Sigmoid colon (tissue), 7 donors: ENCODE measurements around the gene SCAMP1. TPM values are rescaled to one million over a fixed set of nuclear protein-coding genes. Genes with fewer than 3 reads are reported as not detected.

Source experiments
- DNase-seq: peaks from one replicate; pipeline ENCODE4 v3.0.0-alpha.2; 2019
- H3K27ac ChIP-seq, 4 donors: fragments of 200-600 bp; sonication (generic); one replicate each; pipeline ENCODE4 v1.5.1; 2016 to 2019; ENCODE audit warnings: mild to moderate bottlenecking in 1 of 4
- H3K27me3 ChIP-seq, 3 donors: fragments of 200-600 bp; sonication (generic); one replicate each; pipeline ENCODE4 v1.5.1; 2019; ENCODE audit warnings: mild to moderate bottlenecking in 1 of 3
- H3K36me3 ChIP-seq, 4 donors: fragments of 200-600 bp; sonication (generic); one replicate each; pipeline ENCODE4 v1.5.1; 2016 to 2019
- H3K4me1 ChIP-seq, 4 donors: fragments of 200-600 bp; sonication (generic); one replicate each; pipeline ENCODE4 v1.5.1; 2017 to 2019
- H3K4me3 ChIP-seq, 4 donors: fragments of 200-600 bp; sonication (generic); one replicate each; pipeline ENCODE4 v1.5.1; 2017 to 2019; ENCODE audit warnings: mild to moderate bottlenecking in 2 of 4, moderate library complexity in 1 of 4
- H3K9me3 ChIP-seq, 4 donors: fragments of 200-600 bp in 3 of 4; sonication (generic) in 3 of 4; one replicate each; pipeline versions ENCODE4 v1.5.1 to v1.6.1; 2013 to 2019
- CTCF ChIP-seq, 4 experiments: fragments of 450-650 bp in 3 of 4; fragments of 200-600 bp in 1 of 4; IDR thresholded peaks; one replicate each; pipeline ENCODE4 v1.5.1; 2016 to 2019; ENCODE audit warnings: antibody characterized with exemption in 4 of 4, mild to moderate bottlenecking in 3 of 4, moderate library complexity in 2 of 4
- EP300 ChIP-seq, 4 donors: sonication (generic); formaldehyde crosslinking; IDR thresholded peaks; one replicate each; pipeline ENCODE4 v1.6.1; 2017; ENCODE audit warnings: antibody characterized with exemption in 4 of 4
- POLR2A ChIP-seq, 2 donors: fragments of 450-650 bp; IDR thresholded peaks; one replicate each; pipeline ENCODE4 v1.6.1; 2016; ENCODE audit warnings: antibody characterized with exemption in 2 of 2, mild to moderate bottlenecking in 2 of 2, moderate library complexity in 2 of 2
- POLR2AphosphoS5 ChIP-seq, 4 donors: sonication (generic); formaldehyde crosslinking; IDR thresholded peaks; one replicate each; pipeline ENCODE4 v1.6.1; 2017; ENCODE audit warnings: antibody characterized with exemption in 4 of 4
- WGBS, 2 donors: extraction: QIAGEN DNeasy Blood & Tissue Kit; methylation state at CpG; one replicate each; pipeline ENCODE4 v1.1.7; 2013; 5-methylcytosine and 5-hydroxymethylcytosine counted together
- intact Hi-C: fragments of 100-400 bp; cut with DNase I; formaldehyde crosslinking; loops from one replicate; pipeline ENCODE4 v1.15.1; 2023
- polyA plus RNA-seq, 3 donors: library from polyadenylated mRNA; stranded (reverse); fragments of 200-250 nt; gene quantifications; one replicate each; pipeline ENCODE4 v1.2.3, GENCODE V29; 2013
- total RNA-seq, 4 donors: library from RNA; depleted of rRNA; stranded (reverse); fragments of >200 nt; gene quantifications; one replicate each; pipeline ENCODE4 v1.1.0, GENCODE V29; 2016
- donor health status: healthy with polysubstance abuse.
- donor health status: Bipolar disorder and iron deficiency.
- donor health status: healthy.

SCAMP1 gene
- total and polyA plus RNA-seq, 7 donors = 3.9 to 45.3 (median 31.0) TPM

GRCh38 chr5:78497573-78498533, 137.4 kb downstream of the SCAMP1 start:
- Histone ChIP-seq H3K4me1 (peaks cover 0 to 67% (median 53%) of the 10 kb centered on the region in 4 donors), H3K9me3 (no peaks in the 10 kb centered on the region), H3K36me3 (no peaks in the 10 kb centered on the region), H3K27ac (peak overlapping the region in 1 of 4 donors; percentile 39), H3K4me3 (no peak overlapping the region), H3K27me3 (no peaks in the 10 kb centered on the region)
- WGBS, 2 donors = 63 to 86% methylated on average over 13 of the region's 13 CpGs
- TF ChIP-seq EP300 (IDR thresholded peaks at IDR 0.05) (no peak), POLR2AphosphoS5 (IDR thresholded peaks at IDR 0.05) (no peak), CTCF (IDR thresholded peaks at IDR 0.05) (no peak), POLR2A (IDR thresholded peaks at IDR 0.05) (no peak)
- intact Hi-C loops = no loop called here
- no peak for DNase-seq

GRCh38 chr5:78499485-78499884, 139.1 kb downstream of the SCAMP1 start:
- TF ChIP-seq POLR2A (IDR thresholded peaks at IDR 0.05) = no peak
- TF ChIP-seq POLR2AphosphoS5 (IDR thresholded peaks at IDR 0.05) = no peak
- no peak for TF ChIP-seq CTCF (IDR thresholded peaks at IDR 0.05)
- TF ChIP-seq EP300 (IDR thresholded peaks at IDR 0.05) = no peak
- Histone ChIP-seq H3K4me3 (no peak overlapping the region), H3K4me1 (peaks cover 0 to 82% (median 65%) of the 10 kb centered on the region in 4 donors), H3K27ac (no peak overlapping the region), H3K9me3 (no peaks in the 10 kb centered on the region), H3K27me3 (no peaks in the 10 kb centered on the region), H3K36me3 (no peaks in the 10 kb centered on the region)
- intact Hi-C loops = no loop called here
- DNase-seq = no peak
- WGBS, 2 donors = 89 to 94% methylated on average over 1 of the region's 1 CpG

GRCh38 chr5:78500028-78500427, 139.6 kb downstream of the SCAMP1 start:
- H3K27ac ChIP-seq = no peak overlapping the region
- no peaks in the 10 kb centered on the region for H3K27me3 ChIP-seq
- TF ChIP-seq POLR2A (IDR thresholded peaks at IDR 0.05) = no peak
- TF ChIP-seq CTCF (IDR thresholded peaks at IDR 0.05) = no peak
- TF ChIP-seq EP300 (IDR thresholded peaks at IDR 0.05) = no peak
- intact Hi-C loops = loop anchor here (10.0 kb wide), 1 partner anchor 205 kb away; the partner anchor contains the start of gene AP3B1
- no peak overlapping the region for H3K4me3 ChIP-seq
- DNase-seq = no peak
- H3K36me3 ChIP-seq = no peaks in the 10 kb centered on the region
- 90 to 95% methylated on average over 2 of the region's 2 CpGs for WGBS, 2 donors
- H3K9me3 ChIP-seq = no peaks in the 10 kb centered on the region
- H3K4me1 ChIP-seq = peaks cover 0 to 87% (median 70%) of the 10 kb centered on the region in 4 donors

- DNase-seq = no peak
- Histone ChIP-seq H3K27me3 (no peaks in the 10 kb centered on the region), H3K9me3 (no peaks in the 10 kb centered on the region), H3K4me1 (peaks cover 0 to 96% (median 79%) of the 10 kb centered on the region in 4 donors), H3K4me3 (no peak overlapping the region), H3K27ac (peak overlapping the region in 1 of 4 donors; percentile 84), H3K36me3 (no peaks in the 10 kb centered on the region)
- TF ChIP-seq POLR2A (IDR thresholded peaks at IDR 0.05) (no peak), EP300 (IDR thresholded peaks at IDR 0.05) (no peak), POLR2AphosphoS5 (IDR thresholded peaks at IDR 0.05) (no peak), CTCF (IDR thresholded peaks at IDR 0.05) (no peak)
- intact Hi-C loops = loop anchor here (10.0 kb wide), 1 partner anchor 206 kb away; the partner anchor contains the start of gene AP3B1
- 92 to 94% methylated on average over 5 of the region's 5 CpGs for WGBS, 2 donors
Observed at GRCh38 chr5:78500871-78501270, 140.5 kb downstream of the SCAMP1 start.
